Measurements from ENCODE around the gene GABARAP.

- peak; percentile 91 for TF ChIP-seq YY1 (IDR thresholded peaks at IDR 0.05; ENCODE audit: low read depth, low read length)
- no peak for TF ChIP-seq HDAC2 (IDR thresholded peaks at IDR 0.05; ENCODE audit: borderline replicate concordance in 1 of 2, low read depth in 2 of 2, low read length in 2 of 2)
- TF ChIP-seq MAX (IDR thresholded peaks at IDR 0.05): no peak
- TF ChIP-seq EZH2 (IDR thresholded peaks at IDR 0.05; ENCODE audit: low read depth, low read length, severe bottlenecking): no peak
- TF ChIP-seq POLR2AphosphoS5 (IDR thresholded peaks at IDR 0.05; ENCODE audit: low read depth, low read length): no peak
- TF ChIP-seq POLR2A (IDR thresholded peaks at IDR 0.05; ENCODE audit: control extremely low read depth in 1 of 2, low read depth in 2 of 2, low read length in 2 of 2): no peak
Observed at GRCh38 chr17:7213895-7214299, 28.4 kb downstream of the GABARAP start.
